Astrocyte (in vitro differentiated cells and primary cell): ENCODE data around the gene FOXK2.

Source experiments
- CTCF ChIP-seq: IDR thresholded peaks from 2 replicates; pipeline ENCODE4 v1.5.1; 2011; ENCODE audit warnings: low read depth, mild to moderate bottlenecking, inconsistent platforms, low read length, moderate library complexity; ENCODE audit not compliant: insufficient read depth
- EZH2 ChIP-seq: IDR thresholded peaks from 2 replicates; pipeline ENCODE4 v1.6.1; 2012; ENCODE audit warnings: mild to moderate bottlenecking, low read length, inconsistent platforms; ENCODE audit not compliant: insufficient read depth

- TF ChIP-seq CTCF, result no peak
- no peak for TF ChIP-seq EZH2
These were observed 52.3 kb downstream of the FOXK2 start for GRCh38 chr17:82571855-82572254.
